Lower lobe of right lung (tissue), 2 donors: Measurements from ENCODE around the gene PRDX3. TPM values are rescaled to one million over a fixed set of nuclear protein-coding genes. Genes with fewer than 3 reads are reported as not detected.

Source experiments
- ATAC-seq, 2 donors: fragments of 200-7000 bp; cut with Tn5 transposase; one replicate each; pipeline ENCODE4 v1.9.1; 2020 to 2022; ENCODE audit warnings: mild to moderate bottlenecking in 2 of 2, moderate library complexity in 2 of 2
- DNase-seq: peaks from one replicate; pipeline ENCODE4 v3.0.0-alpha.2; 2020
- H3K27ac ChIP-seq: fragments of 200-600 bp; one replicate; pipeline ENCODE4 v1.8.0; 2022
- H3K27me3 ChIP-seq: fragments of 200-600 bp; one replicate; pipeline ENCODE4 v1.8.0; 2022; ENCODE audit warnings: low read depth
- H3K36me3 ChIP-seq: fragments of 200-600 bp; one replicate; pipeline ENCODE4 v1.8.0; 2022; ENCODE audit warnings: mild to moderate bottlenecking
- H3K4me1 ChIP-seq: fragments of 200-600 bp; one replicate; pipeline ENCODE4 v1.8.0; 2022
- H3K4me3 ChIP-seq: fragments of 200-600 bp; one replicate; pipeline ENCODE4 v1.8.0; 2022; ENCODE audit warnings: mild to moderate bottlenecking
- H3K9me3 ChIP-seq: fragments of 200-600 bp; one replicate; pipeline ENCODE4 v1.8.0; 2022
- intact Hi-C: fragments of 100-400 bp; cut with DNase I; formaldehyde crosslinking; loops from one replicate; pipeline ENCODE4 v1.11.0; 2022
- total RNA-seq: library from RNA; stranded (reverse); fragmentation: NEBNext Ultra II Directional; extraction: Animal tissue kit (Norgen Biotek cat#: 25700); gene quantifications from one replicate; pipeline ENCODE4 v1.2.1, GENCODE V29; 2021
- TF ChIP-seq, protein P1 (sequence below): fragments of 200-600 bp; IDR thresholded peaks from one replicate; pipeline ENCODE4 v1.8.0; 2022; ENCODE audit warnings: antibody characterized with exemption, mild to moderate bottlenecking
- donor health status: DM: no; HTN: yes; CAD: no; lungs with severe emphysema.

Gene PRDX3
- total RNA-seq, 1 donor from 2014 or later = 82.0 TPM

GRCh38 chr10:119206603-119207365 lies 28.2 kb upstream of the PRDX3 start:
- TF ChIP-seq, protein P1, sequence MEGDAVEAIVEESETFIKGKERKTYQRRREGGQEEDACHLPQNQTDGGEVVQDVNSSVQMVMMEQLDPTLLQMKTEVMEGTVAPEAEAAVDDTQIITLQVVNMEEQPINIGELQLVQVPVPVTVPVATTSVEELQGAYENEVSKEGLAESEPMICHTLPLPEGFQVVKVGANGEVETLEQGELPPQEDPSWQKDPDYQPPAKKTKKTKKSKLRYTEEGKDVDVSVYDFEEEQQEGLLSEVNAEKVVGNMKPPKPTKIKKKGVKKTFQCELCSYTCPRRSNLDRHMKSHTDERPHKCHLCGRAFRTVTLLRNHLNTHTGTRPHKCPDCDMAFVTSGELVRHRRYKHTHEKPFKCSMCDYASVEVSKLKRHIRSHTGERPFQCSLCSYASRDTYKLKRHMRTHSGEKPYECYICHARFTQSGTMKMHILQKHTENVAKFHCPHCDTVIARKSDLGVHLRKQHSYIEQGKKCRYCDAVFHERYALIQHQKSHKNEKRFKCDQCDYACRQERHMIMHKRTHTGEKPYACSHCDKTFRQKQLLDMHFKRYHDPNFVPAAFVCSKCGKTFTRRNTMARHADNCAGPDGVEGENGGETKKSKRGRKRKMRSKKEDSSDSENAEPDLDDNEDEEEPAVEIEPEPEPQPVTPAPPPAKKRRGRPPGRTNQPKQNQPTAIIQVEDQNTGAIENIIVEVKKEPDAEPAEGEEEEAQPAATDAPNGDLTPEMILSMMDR = peak; percentile 72
- ATAC-seq (peak; percentile 77 to 80), DNase-seq (peak; percentile 78)
- Histone ChIP-seq H3K4me1 (peaks cover 37% of the 10 kb centered on the region), H3K4me3 (peak overlapping the region; percentile 79), H3K9me3 (no peaks in the 10 kb centered on the region), H3K27ac (peak overlapping the region; percentile 98), H3K27me3 (no peaks in the 10 kb centered on the region), H3K36me3 (no peaks in the 10 kb centered on the region)
- intact Hi-C loops = loop anchor here (10.0 kb wide), 1 partner anchor 48 kb away; no protein-coding TSS in a partner anchor

GRCh38 chr10:119205894-119206602 lies 27.4 kb upstream of the PRDX3 start:
- H3K4me3 ChIP-seq = peak overlapping the region; percentile 79
- H3K9me3 ChIP-seq = no peaks in the 10 kb centered on the region
- TF ChIP-seq, protein P1 = no peak
- ATAC-seq (peak; percentile 24 to 26), DNase-seq (peak; percentile 81)
- intact Hi-C loops = loop anchor here (10.0 kb wide), 1 partner anchor 49 kb away; no protein-coding TSS in a partner anchor
- no peaks in the 10 kb centered on the region for H3K36me3 ChIP-seq
- peaks cover 30% of the 10 kb centered on the region for H3K4me1 ChIP-seq
- no peaks in the 10 kb centered on the region for H3K27me3 ChIP-seq
- H3K27ac ChIP-seq = peak overlapping the region; percentile 98

- ATAC-seq = no peak
- no peaks in the 10 kb centered on the region for H3K9me3 ChIP-seq
- no peak for DNase-seq
- TF ChIP-seq, protein P1 = no peak
- no peaks in the 10 kb centered on the region for H3K27me3 ChIP-seq
- intact Hi-C loops = loop anchor here (10.0 kb wide), 1 partner anchor 52 kb away; no protein-coding TSS in a partner anchor
- H3K4me3 ChIP-seq = no peak overlapping the region
- no peaks in the 10 kb centered on the region for H3K36me3 ChIP-seq
- H3K4me1 ChIP-seq = peaks cover 17% of the 10 kb centered on the region
- H3K27ac ChIP-seq = peak overlapping the region; percentile 18
Measured at GRCh38 chr10:119203006-119203405, 24.4 kb upstream of the PRDX3 start.

GRCh38 chr10:119201233-119201632 lies 22.6 kb upstream of the PRDX3 start:
- Histone ChIP-seq H3K27me3 (no peaks in the 10 kb centered on the region), H3K4me3 (no peak overlapping the region), H3K27ac (no peak overlapping the region), H3K4me1 (peaks cover 14% of the 10 kb centered on the region), H3K36me3 (no peaks in the 10 kb centered on the region), H3K9me3 (no peaks in the 10 kb centered on the region)
- ATAC-seq (no peak), DNase-seq (no peak)
- intact Hi-C loops = loop anchor here (10.0 kb wide), 1 partner anchor 54 kb away; no protein-coding TSS in a partner anchor
- TF ChIP-seq, protein P1 = no peak

GRCh38 chr10:119199231-119199992 lies 20.8 kb upstream of the PRDX3 start:
- ATAC-seq = peak; percentile 85 to 95
- Histone ChIP-seq H3K4me1 (peaks cover 6% of the 10 kb centered on the region), H3K36me3 (no peaks in the 10 kb centered on the region), H3K27me3 (no peaks in the 10 kb centered on the region), H3K9me3 (no peaks in the 10 kb centered on the region), H3K27ac (no peak overlapping the region), H3K4me3 (no peak overlapping the region)
- intact Hi-C loops = no loop called here
- no peak for DNase-seq
- TF ChIP-seq, protein P1 = peak; percentile 80
